DMS79 (cell line): ENCODE data around the gene UBE2Z.

Experiments
- DNase-seq: peaks from one replicate; lab custom pipeline; 2025; lab: John Stamatoyannopoulos, UW

UBE2Z gene

GRCh38 chr17:48960834-48961515, 52.8 kb downstream of the UBE2Z start:
- DNase-seq, result no peak

GRCh38 chr17:48961516-48962233, 53.5 kb downstream of the UBE2Z start:
- DNase-seq, result no peak

GRCh38 chr17:48970224-48970623, 62.0 kb downstream of the UBE2Z start:
- peak; percentile 24 for DNase-seq

- no peak for DNase-seq
These were observed 62.9 kb downstream of the UBE2Z start for GRCh38 chr17:48970865-48971687.

GRCh38 chr17:48972749-48973097, 64.5 kb downstream of the UBE2Z start:
- no peak for DNase-seq

- DNase-seq, result no peak
These were observed 65.6 kb downstream of the UBE2Z start for GRCh38 chr17:48973806-48974205.
